Neural cell (in vitro differentiated cells): Measurements from ENCODE around the gene CCR7.

Experiments
- CTCF ChIP-seq: fragments of 450-650 bp; IDR thresholded peaks from 2 replicates; pipeline ENCODE4 v1.5.1; 2014; ENCODE audit warnings: antibody characterized with exemption, mild to moderate bottlenecking, moderate library complexity; ENCODE audit not compliant: poor library complexity, severe bottlenecking
- POLR2AphosphoS5 ChIP-seq: IDR thresholded peaks from 2 replicates; pipeline ENCODE4 v1.6.1; 2012

- no peak for TF ChIP-seq CTCF
- TF ChIP-seq POLR2AphosphoS5 = no peak
These were observed 2.4 kb downstream of the CCR7 start for GRCh38 chr17:40562838-40563219.
